NCI-H2227 treated with DMSO at 0.1 percent for 48 hours (cell line): ENCODE data around the gene S100G.
"Not testable (repeated sequence)": the region's sequence is repeated elsewhere in the genome, so short reads cannot be mapped to it uniquely, and the experiment has no call there.

Source experiments
- DNase-seq: peaks from one replicate; lab custom pipeline; 2025; lab: John Stamatoyannopoulos, UW

The S100G gene

GRCh38 chrX:16649858-16650257 is at the start of gene S100G:
Gene S100G (plus strand): TSS chrX:16650158. CDS start chrX:16651007, 849 bp downstream.
- no peak for DNase-seq

DNA sequence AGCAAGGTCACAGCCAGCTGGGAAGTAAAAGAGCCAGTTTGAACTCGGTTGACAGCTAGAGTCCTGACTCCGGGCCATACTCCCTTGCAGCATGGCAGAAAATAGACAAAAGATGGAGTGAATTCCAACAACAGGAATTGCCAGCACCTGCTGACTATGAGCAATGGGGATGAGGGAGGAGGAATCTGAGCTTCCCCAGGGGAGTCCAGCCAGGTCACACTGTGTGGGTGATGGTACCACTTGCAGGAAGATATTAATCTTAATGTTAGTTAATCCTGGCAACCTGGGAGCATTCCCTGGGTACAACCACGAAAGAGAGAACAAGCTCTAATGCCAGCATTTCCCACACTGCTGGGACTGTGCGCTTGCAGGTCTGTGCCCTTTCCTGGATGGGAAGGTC is 48.1 kb upstream of the S100G start:
- DNase-seq, result no peak

GRCh38 chrX:16603235-16603634 is 46.7 kb upstream of the S100G start:
- not testable (repeated sequence) for DNase-seq

DNA sequence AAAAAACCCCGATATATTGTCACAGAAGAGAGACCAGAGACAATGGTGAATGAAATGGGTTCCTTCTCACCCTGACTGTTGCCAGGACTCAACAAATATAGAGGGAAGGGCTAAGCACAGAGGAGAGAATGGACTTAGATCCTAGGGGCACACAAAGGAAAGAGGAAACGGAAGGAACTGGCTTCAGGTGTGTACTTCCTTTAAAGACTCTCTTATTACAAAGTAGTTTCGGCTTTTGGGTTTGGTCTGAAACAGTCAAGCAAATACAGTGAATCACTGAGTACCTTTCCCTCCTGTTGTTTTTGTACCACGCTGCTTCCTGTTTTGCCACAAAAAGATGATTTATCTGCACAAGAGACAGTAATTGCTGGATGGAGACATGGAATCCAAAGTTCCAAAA is 46.1 kb upstream of the S100G start:
- DNase-seq, result no peak

DNA sequence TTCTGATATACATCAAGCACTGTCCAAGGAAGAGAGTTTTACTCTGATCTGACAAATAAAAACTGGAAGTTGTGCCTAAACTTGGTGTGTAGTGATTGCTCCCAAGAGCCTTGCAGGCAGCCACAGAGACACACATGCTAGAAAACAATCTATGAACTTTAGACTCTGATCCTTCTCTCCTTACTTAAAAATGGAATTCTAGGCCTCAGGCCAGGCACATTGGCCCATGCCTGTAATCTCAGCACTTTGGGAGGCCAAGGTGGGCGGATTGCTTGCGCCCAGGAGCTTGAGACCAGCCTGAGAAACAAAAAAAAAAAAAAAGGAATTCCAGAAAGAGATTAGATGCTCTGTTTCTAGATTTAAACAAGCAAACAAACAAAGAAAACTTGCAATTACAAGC is 45.6 kb upstream of the S100G start:
- no peak for DNase-seq

- DNase-seq, result no peak
Measured at GRCh38 chrX:16606142-16606720, 43.7 kb upstream of the S100G start.

DNA sequence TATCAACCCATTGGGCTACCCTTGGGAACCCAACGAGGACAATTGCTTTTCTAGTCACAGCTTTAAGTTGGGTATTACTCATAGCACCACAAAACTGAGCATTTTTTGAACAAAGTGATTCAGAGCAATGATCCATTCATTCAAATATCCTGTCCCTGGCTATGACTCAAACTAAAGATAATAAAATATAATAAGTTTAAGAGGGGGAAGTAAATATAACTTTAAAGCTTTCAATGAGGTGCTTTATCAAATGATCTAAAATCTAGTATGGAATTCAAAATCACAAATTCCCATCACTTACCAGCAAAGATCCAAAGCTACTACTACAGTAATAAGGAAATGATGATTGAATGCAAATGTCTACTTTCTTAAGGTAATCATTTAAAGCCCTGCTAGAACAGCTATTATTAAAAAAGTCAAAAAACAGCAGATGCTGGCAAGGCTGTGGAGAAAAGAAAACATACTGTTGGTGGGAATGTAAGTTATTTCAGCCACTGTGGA is 39.8 kb upstream of the S100G start:
- no peak for DNase-seq

DNA sequence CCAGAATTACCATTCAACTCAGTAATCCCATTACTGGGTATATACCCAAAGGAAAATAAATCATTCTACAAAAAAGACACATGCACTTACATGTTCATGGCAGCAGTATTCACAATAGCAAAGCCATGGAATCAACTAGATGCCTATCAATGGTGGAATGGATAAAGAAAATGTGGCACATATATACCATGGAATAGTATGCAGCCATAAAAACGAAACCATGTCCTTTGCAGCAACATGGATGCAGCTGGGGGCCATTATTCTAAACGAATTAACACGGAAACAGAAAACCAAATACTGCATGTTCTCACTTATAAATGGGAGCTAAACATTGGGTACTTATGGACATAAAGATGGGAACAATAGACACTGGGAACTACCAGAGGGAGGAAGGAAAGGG is 39.3 kb upstream of the S100G start:
- not testable (repeated sequence) for DNase-seq

DNA sequence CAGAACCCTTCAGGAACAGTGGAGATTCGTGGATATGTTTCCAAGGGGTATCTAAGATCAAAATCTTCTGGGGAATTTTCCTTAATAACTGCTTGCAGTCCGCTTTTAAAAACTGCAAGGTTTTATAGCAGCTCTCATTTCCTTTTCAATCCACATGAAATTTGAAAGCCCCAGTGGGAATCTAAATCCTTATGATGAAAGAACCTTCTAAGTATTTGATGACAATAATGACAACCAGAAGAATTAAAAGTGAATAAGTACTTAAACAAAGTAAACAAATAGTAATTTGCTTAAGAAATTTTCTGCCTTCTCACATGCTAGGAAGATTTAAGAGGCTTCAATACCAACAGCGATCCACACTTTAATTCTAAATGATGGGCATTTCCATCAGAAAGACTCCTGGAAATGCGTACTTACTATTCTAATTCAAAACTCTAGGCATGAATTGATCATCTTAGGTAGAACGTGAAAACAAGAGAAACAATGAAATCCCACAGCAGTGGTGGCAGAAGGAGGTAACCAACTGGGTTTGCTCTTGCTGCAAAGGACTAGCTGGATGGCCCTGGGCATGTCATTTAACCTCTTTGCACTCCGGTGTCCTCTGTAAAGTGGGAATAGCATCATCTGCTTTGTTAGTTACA is 37.6 kb upstream of the S100G start:
- DNase-seq, result no peak

DNA sequence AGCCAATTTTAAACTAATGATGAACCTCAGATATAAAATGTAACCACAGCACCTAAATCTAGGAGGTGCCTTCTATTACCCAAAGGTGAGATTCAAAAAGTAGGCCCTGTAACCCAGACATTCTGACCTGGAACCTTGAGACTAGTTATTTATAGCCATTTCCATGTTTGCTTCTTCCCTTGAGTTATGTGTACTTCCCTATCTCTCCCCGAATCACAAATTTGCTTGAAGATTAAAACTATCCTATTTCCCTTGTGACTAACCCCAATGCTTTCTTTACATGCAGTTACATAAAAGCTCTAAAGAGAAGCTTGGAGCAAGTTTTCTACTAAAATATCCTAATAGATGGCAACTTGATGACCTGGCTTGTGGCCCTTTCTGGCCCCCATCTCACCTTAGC is 32.6 kb upstream of the S100G start:
- DNase-seq, result no peak

DNA sequence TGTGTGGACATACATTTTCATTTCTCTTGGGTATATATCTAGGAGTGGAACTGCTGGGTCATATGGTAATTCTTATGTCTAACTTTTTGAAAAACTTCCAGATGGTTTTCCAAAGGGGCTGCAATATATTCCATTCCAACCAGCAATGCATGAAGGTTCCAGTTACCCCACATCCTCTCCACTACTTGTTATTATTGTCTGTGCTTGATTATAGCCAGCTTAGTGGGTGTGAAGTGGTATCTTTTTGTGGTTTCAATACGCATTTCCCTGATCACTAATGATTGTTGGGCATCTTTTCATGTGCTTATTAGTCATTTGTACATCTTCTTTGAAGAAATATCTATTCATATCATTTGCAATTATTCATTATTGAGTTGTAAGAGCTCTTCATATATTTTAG is 31.5 kb upstream of the S100G start:
- no peak for DNase-seq

GRCh38 chrX:16619024-16619423 is 30.9 kb upstream of the S100G start:
- no peak for DNase-seq

DNA sequence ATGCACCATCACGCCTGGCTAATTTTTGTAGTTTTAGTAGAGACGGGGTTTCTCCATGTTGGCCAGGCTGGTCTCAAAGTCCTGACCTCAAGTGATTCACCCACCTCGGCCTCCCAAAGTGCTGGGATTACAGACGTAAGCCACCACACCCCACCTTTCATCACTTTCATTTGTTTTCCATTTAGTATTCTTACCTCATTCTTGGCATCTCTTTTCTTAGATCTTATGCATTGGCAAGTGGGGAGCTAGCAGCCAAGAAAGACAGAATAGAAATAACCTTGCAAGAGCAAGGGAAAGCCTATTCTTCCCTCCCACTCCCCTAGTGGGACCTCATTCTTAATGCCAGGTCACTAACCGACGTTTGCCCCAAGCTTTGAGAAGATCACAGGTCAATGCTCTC is 21.4 kb upstream of the S100G start:
- DNase-seq, result not testable (repeated sequence)

GRCh38 chrX:16628946-16629595 is 20.9 kb upstream of the S100G start:
- DNase-seq, result no peak

DNA sequence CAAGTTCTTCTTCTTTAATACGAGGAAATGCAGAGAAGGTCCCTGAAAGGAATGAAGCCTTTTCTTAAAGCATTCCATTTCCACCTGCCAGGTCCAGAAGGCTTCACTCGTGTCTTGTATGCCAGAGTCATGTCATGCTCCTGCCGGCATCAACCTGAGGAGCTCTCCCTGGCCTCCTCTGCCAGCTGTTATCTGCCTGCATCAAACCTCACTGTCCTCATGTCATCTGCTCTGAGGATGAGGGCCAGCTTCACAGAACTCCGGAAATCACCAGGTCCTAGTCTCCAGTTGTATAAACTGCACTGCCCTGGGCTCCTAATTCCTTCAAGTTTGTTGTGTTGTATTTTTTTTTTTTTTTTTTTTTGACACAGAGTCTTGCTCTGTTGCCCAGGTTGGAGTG is 20.0 kb upstream of the S100G start:
- DNase-seq, result no peak

GRCh38 chrX:16633754-16634153 is 16.2 kb upstream of the S100G start:
- no peak for DNase-seq

- DNase-seq, result no peak
Measured at GRCh38 chrX:16635040-16635439, 14.9 kb upstream of the S100G start.

- DNase-seq, result no peak
Measured at GRCh38 chrX:16635596-16635995, 14.4 kb upstream of the S100G start.

GRCh38 chrX:16638533-16638932 is 11.4 kb upstream of the S100G start:
- DNase-seq, result no peak

GRCh38 chrX:16639966-16640365 is 10.0 kb upstream of the S100G start:
- no peak for DNase-seq

DNA sequence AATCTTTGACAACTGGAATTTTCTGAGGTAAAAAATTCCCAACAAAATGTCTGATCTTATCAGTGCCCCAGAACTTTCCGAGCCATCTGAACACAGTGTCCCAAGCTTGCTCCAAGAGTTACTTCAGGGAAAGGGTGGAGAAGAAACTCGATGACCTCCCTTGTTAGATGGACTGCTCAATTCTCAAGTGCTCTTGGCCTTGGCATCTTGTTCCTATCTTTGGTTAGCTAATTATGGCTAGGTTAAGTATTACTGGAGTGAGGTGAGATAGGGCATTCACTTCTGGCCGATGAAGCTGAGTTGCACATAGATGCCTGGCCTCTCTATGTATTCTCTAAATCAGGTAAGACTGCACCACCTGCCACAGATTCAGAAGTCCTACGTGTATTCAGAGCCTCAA is 9.1 kb upstream of the S100G start:
- no peak for DNase-seq

DNA sequence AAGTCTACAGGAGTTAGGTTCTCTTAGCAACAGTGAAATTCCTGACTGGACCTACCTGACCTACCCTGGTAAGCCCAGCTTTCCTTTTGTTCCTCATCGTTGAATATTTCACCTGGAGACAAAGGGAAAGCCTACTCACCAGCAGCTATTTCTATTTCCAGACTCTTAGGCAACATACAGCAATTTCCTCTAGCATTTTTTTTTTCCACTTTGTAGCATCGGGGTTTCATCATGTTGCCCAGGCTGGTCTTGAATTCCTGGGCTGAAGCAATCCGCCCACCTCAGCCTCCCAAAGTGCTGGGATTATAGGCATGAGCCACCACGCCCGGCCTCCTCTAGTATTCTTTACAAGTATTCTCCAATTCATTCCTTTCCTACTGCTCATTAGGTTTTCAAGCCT is 6.8 kb upstream of the S100G start:
- DNase-seq, result no peak

DNA sequence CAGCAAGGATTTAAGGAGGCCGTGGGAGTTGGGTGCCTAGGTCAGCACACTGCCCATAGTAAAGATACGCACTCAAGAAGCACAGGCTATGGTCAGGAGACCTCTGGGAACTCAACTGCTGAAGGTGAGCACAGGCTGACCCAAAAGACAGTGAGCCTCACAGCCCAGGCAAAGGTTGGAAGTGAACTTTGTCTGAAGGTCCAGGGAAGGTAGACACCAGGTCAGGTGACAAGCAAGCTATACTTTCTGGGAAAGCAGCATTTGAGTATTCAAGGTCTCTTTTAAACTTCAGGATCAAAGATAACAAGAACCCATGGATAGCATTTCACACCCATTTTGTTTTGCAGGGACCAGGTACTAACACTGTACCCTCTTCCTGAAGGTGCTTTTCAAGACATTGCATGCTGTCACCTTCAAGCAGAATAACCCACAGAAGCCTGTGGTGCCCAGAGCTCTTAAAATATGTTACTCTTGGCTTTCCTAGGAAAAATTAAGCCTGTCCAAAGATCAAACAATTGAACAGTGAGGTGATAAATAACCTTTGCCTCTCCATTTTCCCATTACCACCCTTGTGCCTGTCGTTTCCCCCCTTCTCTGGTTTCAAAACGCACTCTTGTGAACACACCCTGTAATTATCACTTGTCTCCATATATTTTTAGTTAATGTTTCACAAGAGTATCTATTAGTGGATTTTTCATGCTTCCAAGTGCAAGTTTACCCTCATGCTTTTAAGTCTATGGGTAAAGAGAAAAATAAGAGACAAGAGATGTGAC is 3.4 kb upstream of the S100G start:
- peak; percentile 86 for DNase-seq
